Measurements from ENCODE around the gene LIMCH1. TPM values are rescaled to one million over a fixed set of nuclear protein-coding genes. Genes with fewer than 3 reads are reported as not detected.

The LIMCH1 gene
- polyA plus RNA-seq, 1 experiment = 1.1 TPM

- Histone ChIP-seq H3K4me3 (ENCODE audit: low read depth, low read length) (no peak overlapping the region), H3K9me3 (ENCODE audit: control insufficient read depth, insufficient read depth, low read length) (no peaks in the 10 kb centered on the region), H3K27me3 (ENCODE audit: control insufficient read depth, insufficient read depth, low read length) (peaks cover 2% of the 10 kb centered on the region), H3K27ac (ENCODE audit: low read depth, low read length) (no peak overlapping the region)
- no peak for DNase-seq (ENCODE audit: low read depth, low spot score)
- ChIA-PET POLR2A (no interaction called here), CTCF (interaction anchor here (1.0 kb wide), 1 partner anchor 75 kb away, joined by 3 read pairs; no protein-coding TSS in a partner anchor)
- no peak for TF ChIP-seq CTCF (IDR thresholded peaks at IDR 0.05; ENCODE audit: low read depth, low read length)
Observed at GRCh38 chr4:41586675-41587225, 48.8 kb downstream of the LIMCH1 start.

- Histone ChIP-seq H3K27me3 (ENCODE audit: control insufficient read depth, insufficient read depth, low read length) (peaks cover 2% of the 10 kb centered on the region), H3K4me3 (ENCODE audit: low read depth, low read length) (no peak overlapping the region), H3K27ac (ENCODE audit: low read depth, low read length) (no peak overlapping the region), H3K9me3 (ENCODE audit: control insufficient read depth, insufficient read depth, low read length) (no peaks in the 10 kb centered on the region)
- TF ChIP-seq CTCF (IDR thresholded peaks at IDR 0.05; ENCODE audit: low read depth, low read length) = no peak
- DNase-seq (ENCODE audit: low read depth, low spot score) = no peak
- ChIA-PET POLR2A (no interaction called here), CTCF (interaction anchor here (1.0 kb wide), 1 partner anchor 75 kb away, joined by 3 read pairs; no protein-coding TSS in a partner anchor)
Observed at GRCh38 chr4:41587286-41587685, 49.3 kb downstream of the LIMCH1 start.

GRCh38 chr4:41590591-41590990 is 52.6 kb downstream of the LIMCH1 start:
- no peak overlapping the region for H3K27ac ChIP-seq (ENCODE audit: low read depth, low read length)
- H3K27me3 ChIP-seq (ENCODE audit: control insufficient read depth, insufficient read depth, low read length) = peaks cover 2% of the 10 kb centered on the region
- no peak for DNase-seq (ENCODE audit: low read depth, low spot score)
- POLR2A ChIA-PET = no interaction called here
- CTCF ChIA-PET = no interaction called here
- TF ChIP-seq CTCF (IDR thresholded peaks at IDR 0.05; ENCODE audit: low read depth, low read length) = no peak
- no peak overlapping the region for H3K4me3 ChIP-seq (ENCODE audit: low read depth, low read length)
- no peaks in the 10 kb centered on the region for H3K9me3 ChIP-seq (ENCODE audit: control insufficient read depth, insufficient read depth, low read length)

GRCh38 chr4:41594432-41594831 is 56.5 kb downstream of the LIMCH1 start:
- CTCF ChIA-PET = no interaction called here

GRCh38 chr4:41597494-41597893 is 59.5 kb downstream of the LIMCH1 start:
- CTCF ChIA-PET = no interaction called here
- POLR2A ChIA-PET = no interaction called here
- TF ChIP-seq CTCF (IDR thresholded peaks at IDR 0.05; ENCODE audit: low read depth, low read length) = no peak
- no peak for DNase-seq (ENCODE audit: low read depth, low spot score)
- H3K27ac ChIP-seq (ENCODE audit: low read depth, low read length) = no peak overlapping the region
- no peaks in the 10 kb centered on the region for H3K27me3 ChIP-seq (ENCODE audit: control insufficient read depth, insufficient read depth, low read length)
- no peaks in the 10 kb centered on the region for H3K9me3 ChIP-seq (ENCODE audit: control insufficient read depth, insufficient read depth, low read length)
- H3K4me3 ChIP-seq (ENCODE audit: low read depth, low read length) = no peak overlapping the region

More at GRCh38 chr4:41594432-41594831, 56.5 kb downstream of the LIMCH1 start:
- Histone ChIP-seq H3K4me3 (ENCODE audit: low read depth, low read length) (no peak overlapping the region), H3K27ac (ENCODE audit: low read depth, low read length) (no peak overlapping the region), H3K27me3 (ENCODE audit: control insufficient read depth, insufficient read depth, low read length) (no peaks in the 10 kb centered on the region), H3K9me3 (ENCODE audit: control insufficient read depth, insufficient read depth, low read length) (no peaks in the 10 kb centered on the region)
- no peak for TF ChIP-seq CTCF (IDR thresholded peaks at IDR 0.05; ENCODE audit: low read depth, low read length)
- POLR2A ChIA-PET = no interaction called here
- no peak for DNase-seq (ENCODE audit: low read depth, low spot score)
